Neural cell (in vitro differentiated cells): ENCODE measurements around the gene TMEM184B. TPM values are rescaled to one million over a fixed set of nuclear protein-coding genes. Genes with fewer than 3 reads are reported as not detected.

ENCODE experiments used
- H2AFZ ChIP-seq: fragments of 200-600, 300-800 bp; sonication (generic), shearing (Covaris generic); 2 replicates; pipeline ENCODE4 v1.6.0; 2014; ENCODE audit warnings: low read depth, mild to moderate bottlenecking, antibody characterized with exemption, low read length, moderate library complexity
- H3F3A ChIP-seq: fragments of 200-600 bp; shearing (Covaris generic); 2 replicates; pipeline ENCODE4 v1.6.1; 2016; ENCODE audit warnings: mild to moderate bottlenecking, moderate library complexity, mixed read lengths, antibody characterized with exemption, low read length; ENCODE audit not compliant: insufficient read depth, poor library complexity, severe bottlenecking
- H3K27ac ChIP-seq: fragments of 200-600, 300-800 bp; sonication (generic), shearing (Covaris generic); 2 replicates; pipeline ENCODE4 v1.5.1; 2014; ENCODE audit warnings: mild to moderate bottlenecking, low read length, moderate library complexity
- H3K27me3 ChIP-seq: fragments of 300-800, 200-600 bp; sonication (generic), shearing (Covaris generic); 2 replicates; pipeline ENCODE4 v1.6.0; 2014; ENCODE audit warnings: mild to moderate bottlenecking, low read depth, low read length, moderate library complexity; ENCODE audit not compliant: insufficient read depth
- H3K36me3 ChIP-seq: fragments of 300-800, 200-600 bp; sonication (generic), shearing (Covaris generic); 2 replicates; pipeline ENCODE4 v1.5.1; 2014; ENCODE audit warnings: mild to moderate bottlenecking, antibody characterized with exemption, low read length, moderate library complexity; ENCODE audit not compliant: insufficient read depth
- H3K4me2 ChIP-seq: fragments of 300-800, 200-600 bp; sonication (generic), shearing (Covaris generic); 2 replicates; pipeline ENCODE4 v1.6.0; 2014; ENCODE audit warnings: mild to moderate bottlenecking, low read length
- H3K4me3 ChIP-seq: fragments of 300-800, 200-600 bp; sonication (generic), shearing (Covaris generic); 2 replicates; pipeline ENCODE4 v1.5.1; 2014; ENCODE audit warnings: mild to moderate bottlenecking, low read length, moderate library complexity
- H3K79me2 ChIP-seq: fragments of 200-600 bp; shearing (Covaris generic); replicated peaks from 2 replicates; pipeline ENCODE4 v1.6.0; 2014; ENCODE audit warnings: mild to moderate bottlenecking, low read length, moderate library complexity; ENCODE audit not compliant: insufficient read depth
- H3K9ac ChIP-seq: fragments of 300-800, 200-600 bp; sonication (generic), shearing (Covaris generic); 2 replicates; pipeline ENCODE4 v1.6.1; 2016; ENCODE audit warnings: mild to moderate bottlenecking, low read length, mixed read lengths
- H3K9me2 ChIP-seq: fragments of 200-600 bp; shearing (Covaris generic); 2 replicates; pipeline ENCODE4 v1.6.1; 2016; ENCODE audit warnings: mild to moderate bottlenecking, low read length, mixed read lengths; ENCODE audit not compliant: insufficient read depth
- H3K9me3 ChIP-seq: fragments of 200-600, 300-800 bp; sonication (generic), shearing (Covaris generic); 2 replicates; pipeline ENCODE4 v1.6.1; 2016; ENCODE audit warnings: mild to moderate bottlenecking, mixed run types, low read length, moderate library complexity, mixed read lengths
- H4K20me1 ChIP-seq: fragments of 200-600 bp; shearing (Covaris generic); 2 replicates; pipeline ENCODE4 v1.6.1; 2016; ENCODE audit warnings: mild to moderate bottlenecking, mixed run types; ENCODE audit not compliant: insufficient read depth
- CTCF ChIP-seq: fragments of 450-650 bp; IDR thresholded peaks from 2 replicates; pipeline ENCODE4 v1.5.1; 2014; ENCODE audit warnings: antibody characterized with exemption, mild to moderate bottlenecking, moderate library complexity; ENCODE audit not compliant: poor library complexity, severe bottlenecking
- EP300 ChIP-seq: fragments of 450-650 bp; conservative IDR thresholded peaks from 2 replicates; pipeline ENCODE4 v1.6.1; 2014; ENCODE audit warnings: antibody characterized with exemption, mild to moderate bottlenecking, moderate library complexity; ENCODE audit not compliant: poor library complexity, severe bottlenecking
- EZH2 ChIP-seq: fragments of 200-600, 300-800 bp; shearing (Covaris generic), sonication (generic); IDR thresholded peaks from 2 replicates; pipeline ENCODE4 v1.6.1; 2014; ENCODE audit warnings: antibody characterized with exemption, low read length, borderline replicate concordance, mild to moderate bottlenecking; ENCODE audit not compliant: insufficient read depth, poor library complexity, severe bottlenecking
- MXI1 ChIP-seq: fragments of 450-650 bp; conservative IDR thresholded peaks from 2 replicates; pipeline ENCODE4 v1.6.1; 2014; ENCODE audit warnings: antibody characterized with exemption, mild to moderate bottlenecking; ENCODE audit not compliant: poor library complexity, severe bottlenecking
- POLR2AphosphoS5 ChIP-seq: IDR thresholded peaks from 2 replicates; pipeline ENCODE4 v1.6.1; 2012
- RAD21 ChIP-seq: fragments of 450-650 bp; conservative IDR thresholded peaks from 2 replicates; pipeline ENCODE4 v1.6.1; 2014; ENCODE audit warnings: antibody characterized with exemption, mild to moderate bottlenecking, moderate library complexity
- SMC3 ChIP-seq: fragments of 450-650 bp; conservative IDR thresholded peaks from 2 replicates; pipeline ENCODE4 v1.6.1; 2014; ENCODE audit warnings: antibody characterized with exemption, mild to moderate bottlenecking, moderate library complexity; ENCODE audit not compliant: poor library complexity
- TAF1 ChIP-seq: IDR thresholded peaks from 2 replicates; pipeline ENCODE4 v1.6.1; 2012; ENCODE audit warnings: low read depth
- polyA plus RNA-seq: library from polyadenylated mRNA; depleted of rRNA; stranded (reverse); fragments of >200 nt; gene quantifications from 2 replicates; pipeline ENCODE4 v1.2.3, GENCODE V29; 2014
- TF ChIP-seq, protein P1 (sequence below): IDR thresholded peaks from 2 replicates; pipeline ENCODE4 v1.6.1; 2012; ENCODE audit warnings: borderline replicate concordance

The TMEM184B gene
- polyA plus RNA-seq, 1 donor from 2014 or later: 19.7 TPM

DNA sequence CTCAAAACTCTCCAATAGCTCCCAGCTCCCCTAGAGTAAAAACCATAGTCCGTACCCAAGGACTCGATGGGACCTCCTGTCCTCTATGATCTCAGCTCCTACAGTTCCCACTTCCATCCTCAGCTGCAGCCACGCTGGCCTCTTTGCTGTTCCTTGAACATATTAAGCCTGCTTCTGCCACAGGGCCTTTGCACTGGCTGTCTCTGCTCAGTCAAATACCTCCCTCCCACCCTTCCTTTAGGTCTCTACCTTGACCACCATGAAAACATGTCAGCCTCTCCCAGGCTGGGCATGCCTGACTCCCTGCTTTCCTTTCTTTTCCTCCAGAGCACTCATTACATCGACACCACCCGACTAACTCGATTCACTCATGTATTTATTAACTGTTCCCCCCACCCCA is 24.5 kb downstream of the TMEM184B start:
- TF ChIP-seq, protein P1, sequence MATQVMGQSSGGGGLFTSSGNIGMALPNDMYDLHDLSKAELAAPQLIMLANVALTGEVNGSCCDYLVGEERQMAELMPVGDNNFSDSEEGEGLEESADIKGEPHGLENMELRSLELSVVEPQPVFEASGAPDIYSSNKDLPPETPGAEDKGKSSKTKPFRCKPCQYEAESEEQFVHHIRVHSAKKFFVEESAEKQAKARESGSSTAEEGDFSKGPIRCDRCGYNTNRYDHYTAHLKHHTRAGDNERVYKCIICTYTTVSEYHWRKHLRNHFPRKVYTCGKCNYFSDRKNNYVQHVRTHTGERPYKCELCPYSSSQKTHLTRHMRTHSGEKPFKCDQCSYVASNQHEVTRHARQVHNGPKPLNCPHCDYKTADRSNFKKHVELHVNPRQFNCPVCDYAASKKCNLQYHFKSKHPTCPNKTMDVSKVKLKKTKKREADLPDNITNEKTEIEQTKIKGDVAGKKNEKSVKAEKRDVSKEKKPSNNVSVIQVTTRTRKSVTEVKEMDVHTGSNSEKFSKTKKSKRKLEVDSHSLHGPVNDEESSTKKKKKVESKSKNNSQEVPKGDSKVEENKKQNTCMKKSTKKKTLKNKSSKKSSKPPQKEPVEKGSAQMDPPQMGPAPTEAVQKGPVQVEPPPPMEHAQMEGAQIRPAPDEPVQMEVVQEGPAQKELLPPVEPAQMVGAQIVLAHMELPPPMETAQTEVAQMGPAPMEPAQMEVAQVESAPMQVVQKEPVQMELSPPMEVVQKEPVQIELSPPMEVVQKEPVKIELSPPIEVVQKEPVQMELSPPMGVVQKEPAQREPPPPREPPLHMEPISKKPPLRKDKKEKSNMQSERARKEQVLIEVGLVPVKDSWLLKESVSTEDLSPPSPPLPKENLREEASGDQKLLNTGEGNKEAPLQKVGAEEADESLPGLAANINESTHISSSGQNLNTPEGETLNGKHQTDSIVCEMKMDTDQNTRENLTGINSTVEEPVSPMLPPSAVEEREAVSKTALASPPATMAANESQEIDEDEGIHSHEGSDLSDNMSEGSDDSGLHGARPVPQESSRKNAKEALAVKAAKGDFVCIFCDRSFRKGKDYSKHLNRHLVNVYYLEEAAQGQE: no peak
- TF ChIP-seq POLR2AphosphoS5 (no peak), MXI1 (no peak), TAF1 (no peak), RAD21 (no peak), SMC3 (no peak), EZH2 (no peak), EP300 (no peak), CTCF (no peak)
- no peaks in the 10 kb centered on the region for H3F3A ChIP-seq
- H3K9me3 ChIP-seq: no peaks in the 10 kb centered on the region
- H3K36me3 ChIP-seq: no peaks in the 10 kb centered on the region
- no peaks in the 10 kb centered on the region for H3K9me2 ChIP-seq
- H3K9ac ChIP-seq: no peak overlapping the region
- H3K4me2 ChIP-seq: no peak overlapping the region
- H3K27me3 ChIP-seq: no peaks in the 10 kb centered on the region
- H4K20me1 ChIP-seq: no peaks in the 10 kb centered on the region
- no peaks in the 10 kb centered on the region for H3K79me2 ChIP-seq
- H3K4me3 ChIP-seq: no peak overlapping the region
- no peak overlapping the region for H2AFZ ChIP-seq
- H3K27ac ChIP-seq: no peak overlapping the region

DNA sequence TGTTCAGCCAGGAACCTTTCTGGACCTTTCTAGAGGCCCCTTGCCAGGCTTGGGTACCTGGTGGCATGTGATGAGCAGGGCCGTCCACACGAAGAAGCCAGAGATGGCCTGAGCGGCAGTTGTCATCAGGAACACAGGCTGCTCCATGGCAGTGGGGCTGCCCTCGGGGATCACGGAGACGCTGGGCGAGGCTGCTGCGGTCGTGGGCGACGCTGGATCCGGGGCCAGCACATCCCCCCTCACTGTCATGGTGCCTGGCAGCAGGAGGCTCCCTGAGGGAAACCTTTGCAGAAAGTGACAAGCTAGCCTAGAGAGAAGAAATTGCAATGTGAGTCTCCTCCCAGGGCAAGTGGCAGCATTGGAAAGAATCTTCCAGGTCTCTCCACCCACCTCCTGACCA is 25.1 kb downstream of the TMEM184B start:
- Histone ChIP-seq H3K4me2 (no peak overlapping the region), H3K27ac (no peak overlapping the region), H3K36me3 (no peaks in the 10 kb centered on the region), H3K9me2 (no peaks in the 10 kb centered on the region), H2AFZ (no peak overlapping the region), H3K27me3 (no peaks in the 10 kb centered on the region), H3F3A (no peaks in the 10 kb centered on the region), H3K9me3 (no peaks in the 10 kb centered on the region), H3K9ac (no peak overlapping the region), H3K79me2 (no peaks in the 10 kb centered on the region), H3K4me3 (no peak overlapping the region), H4K20me1 (no peaks in the 10 kb centered on the region)
- TF ChIP-seq MXI1: no peak
- no peak for TF ChIP-seq CTCF
- TF ChIP-seq EZH2: no peak
- TF ChIP-seq SMC3: no peak
- TF ChIP-seq POLR2AphosphoS5: no peak
- no peak for TF ChIP-seq RAD21
- TF ChIP-seq, protein P1: no peak
- TF ChIP-seq EP300: no peak
- TF ChIP-seq TAF1: no peak
